Right renal cortex interstitium (tissue), 3 donors: ENCODE measurements around the gene STAMBP. TPM values are rescaled to one million over a fixed set of nuclear protein-coding genes. Genes with fewer than 3 reads are reported as not detected.
"Not testable (repeated sequence)": the region's sequence is repeated elsewhere in the genome, so short reads cannot be mapped to it uniquely, and the experiment has no call there.

Experiments
- DNase-seq, 3 donors: peaks; one replicate each; pipeline ENCODE4 v3.0.0-alpha.2; 2013; ENCODE audit warnings: low read depth in 3 of 3, low spot score in 2 of 3
- polyA plus RNA-seq, 3 donors: library from polyadenylated mRNA; unstranded; fragments of 120-200 nt; gene quantifications; one replicate each; pipeline ENCODE4 v1.2.1, GENCODE V29; 2013; ENCODE audit not compliant: insufficient read length in 3 of 3

The STAMBP gene
- polyA plus RNA-seq, 3 donors: 62.4 to 69.3 (median 64.2) TPM

GRCh38 chr2:73836141-73836943 is 7.6 kb downstream of the STAMBP start:
- no peak for DNase-seq

DNA sequence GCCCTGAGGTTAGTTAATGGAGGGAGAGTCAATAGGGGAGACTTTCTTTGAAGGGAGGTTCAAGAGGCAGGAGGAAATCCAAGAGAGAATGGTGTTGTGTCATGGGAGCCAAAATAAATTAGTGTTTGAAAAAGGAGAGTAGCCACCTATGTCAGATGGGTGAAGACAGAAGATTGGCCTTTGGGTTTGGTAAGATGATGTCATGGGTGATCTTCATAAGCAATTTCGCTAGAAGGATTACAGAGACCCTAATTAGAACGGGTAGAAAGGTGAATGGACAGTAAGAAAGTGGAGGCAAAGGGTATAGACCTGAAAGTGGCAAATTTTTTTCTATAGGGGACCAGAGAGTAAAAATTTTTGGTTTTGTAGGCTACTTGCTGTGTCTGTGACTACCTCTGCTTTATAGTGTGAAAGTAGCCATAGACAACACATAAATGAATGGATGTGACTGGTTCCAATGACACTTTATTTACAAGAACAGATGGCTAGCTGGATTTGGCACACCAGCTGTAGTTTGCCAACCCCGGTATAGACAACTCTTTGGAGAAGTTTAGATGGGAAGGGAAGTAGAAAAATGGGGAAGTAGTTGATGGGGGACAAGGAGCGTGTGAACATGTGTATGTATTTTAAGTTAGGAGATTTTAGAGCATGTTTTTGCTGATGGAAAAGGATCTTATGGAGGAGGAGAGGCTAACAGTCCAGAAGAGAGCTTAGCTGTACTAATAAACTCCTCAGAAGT is 9.3 kb downstream of the STAMBP start:
- no peak for DNase-seq

- DNase-seq: no peak
These were observed 10.3 kb downstream of the STAMBP start for GRCh38 chr2:73838889-73839534.

DNA sequence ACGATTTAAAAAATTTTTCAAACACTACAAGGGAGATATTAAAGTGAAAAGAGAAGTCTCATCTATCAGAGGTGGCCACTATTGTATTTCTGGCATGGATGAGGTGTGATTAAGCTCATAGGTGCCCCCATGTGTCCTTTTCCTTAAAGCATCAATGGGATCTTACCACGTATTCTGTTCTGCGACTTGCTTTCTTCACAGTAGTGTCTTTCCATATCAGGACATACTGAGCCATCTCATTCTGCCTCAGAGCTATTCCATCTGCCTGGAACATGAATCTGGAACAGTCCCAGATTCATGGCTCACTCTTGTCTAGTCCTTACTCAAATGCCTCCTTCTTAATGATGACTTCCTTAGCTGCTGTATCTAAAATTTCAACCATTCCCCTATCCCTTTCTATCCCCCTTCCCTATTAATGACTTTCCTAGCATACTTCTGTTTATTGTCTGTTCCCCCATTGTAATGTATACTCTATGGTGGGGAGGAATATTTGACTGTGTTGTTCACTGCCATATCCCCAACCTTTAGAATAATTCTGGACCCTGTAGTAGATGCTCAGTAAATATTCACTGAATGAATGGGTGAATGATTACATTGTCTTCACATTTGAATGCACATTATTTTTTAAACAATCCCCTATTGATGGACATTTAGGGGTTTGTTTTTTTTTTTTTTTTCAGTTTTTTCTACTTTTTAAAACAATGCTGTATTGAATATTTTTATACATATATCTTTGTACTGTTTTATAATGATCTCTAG is 11.1 kb downstream of the STAMBP start:
- no peak for DNase-seq

- no peak for DNase-seq
These were observed 13.4 kb downstream of the STAMBP start for GRCh38 chr2:73841912-73842738.

- no peak for DNase-seq
These were observed 13.9 kb downstream of the STAMBP start for GRCh38 chr2:73842739-73843019.

GRCh38 chr2:73844087-73844486 is 15.3 kb downstream of the STAMBP start:
- DNase-seq: no peak

- no peak for DNase-seq
These were observed 21.2 kb downstream of the STAMBP start for GRCh38 chr2:73850009-73850408.

GRCh38 chr2:73851274-73851673 is 22.5 kb downstream of the STAMBP start:
- no peak for DNase-seq

- no peak for DNase-seq
These were observed 23.3 kb downstream of the STAMBP start for GRCh38 chr2:73852020-73852419.

DNA sequence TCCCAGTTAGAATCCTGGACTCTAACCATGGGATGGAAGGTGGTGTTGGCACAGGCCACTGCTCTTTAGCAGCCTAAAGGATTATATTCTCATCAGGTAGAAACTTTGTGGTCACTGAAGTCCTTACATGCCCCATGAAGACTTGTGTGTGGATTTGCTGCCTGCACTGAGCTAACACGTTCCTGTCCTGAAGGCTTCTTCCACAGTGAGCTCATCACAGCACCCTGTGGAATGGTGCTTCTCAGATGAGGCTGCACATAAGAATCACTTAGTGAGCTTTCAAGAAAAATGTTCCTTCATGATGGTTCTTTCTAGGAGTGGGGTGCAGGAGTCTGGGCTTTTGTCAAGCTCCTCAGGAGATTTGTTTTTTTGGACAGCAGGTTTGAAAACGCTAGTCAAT is 26.8 kb downstream of the STAMBP start:
- no peak for DNase-seq

DNA sequence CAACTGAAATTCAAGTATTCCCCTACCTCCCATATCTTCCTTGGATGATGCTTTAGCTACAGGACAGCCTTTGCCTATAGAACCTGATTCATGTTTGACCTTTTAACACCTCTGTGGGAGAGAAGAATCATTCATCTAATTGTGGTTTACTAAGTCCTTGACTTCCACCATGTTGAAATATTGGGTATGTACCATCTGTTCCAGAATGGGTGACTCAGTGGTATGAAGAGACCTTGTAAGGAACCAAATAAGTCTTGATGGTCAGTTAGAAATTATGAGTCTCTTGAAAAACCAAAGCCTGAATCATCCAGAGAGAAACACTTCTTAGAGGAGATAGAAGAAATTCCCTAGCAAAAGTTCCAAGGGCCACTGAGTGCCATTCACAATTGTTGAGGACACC is 27.5 kb downstream of the STAMBP start:
- no peak for DNase-seq

- no peak for DNase-seq
These were observed 31.2 kb downstream of the STAMBP start for GRCh38 chr2:73859721-73860586.

DNA sequence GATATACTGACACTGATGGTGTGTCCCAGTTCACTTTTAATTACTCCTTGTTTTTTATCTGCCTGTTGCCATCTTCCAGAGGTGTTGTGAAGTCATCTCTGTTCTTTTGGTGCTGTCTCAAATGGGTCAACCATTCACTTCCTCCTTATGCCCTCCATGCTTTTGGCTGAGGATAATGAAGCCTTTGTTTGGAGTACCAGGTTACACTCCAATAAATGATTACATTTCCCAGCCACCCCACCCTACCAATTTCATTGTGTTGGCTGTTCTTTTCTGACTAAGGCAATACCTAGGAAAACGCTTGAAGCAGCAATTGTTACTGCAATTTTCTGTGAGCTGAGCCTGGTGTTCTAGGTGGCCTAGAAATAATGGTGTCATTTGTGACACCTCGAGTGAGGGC is 34.2 kb downstream of the STAMBP start:
- no peak for DNase-seq

DNA sequence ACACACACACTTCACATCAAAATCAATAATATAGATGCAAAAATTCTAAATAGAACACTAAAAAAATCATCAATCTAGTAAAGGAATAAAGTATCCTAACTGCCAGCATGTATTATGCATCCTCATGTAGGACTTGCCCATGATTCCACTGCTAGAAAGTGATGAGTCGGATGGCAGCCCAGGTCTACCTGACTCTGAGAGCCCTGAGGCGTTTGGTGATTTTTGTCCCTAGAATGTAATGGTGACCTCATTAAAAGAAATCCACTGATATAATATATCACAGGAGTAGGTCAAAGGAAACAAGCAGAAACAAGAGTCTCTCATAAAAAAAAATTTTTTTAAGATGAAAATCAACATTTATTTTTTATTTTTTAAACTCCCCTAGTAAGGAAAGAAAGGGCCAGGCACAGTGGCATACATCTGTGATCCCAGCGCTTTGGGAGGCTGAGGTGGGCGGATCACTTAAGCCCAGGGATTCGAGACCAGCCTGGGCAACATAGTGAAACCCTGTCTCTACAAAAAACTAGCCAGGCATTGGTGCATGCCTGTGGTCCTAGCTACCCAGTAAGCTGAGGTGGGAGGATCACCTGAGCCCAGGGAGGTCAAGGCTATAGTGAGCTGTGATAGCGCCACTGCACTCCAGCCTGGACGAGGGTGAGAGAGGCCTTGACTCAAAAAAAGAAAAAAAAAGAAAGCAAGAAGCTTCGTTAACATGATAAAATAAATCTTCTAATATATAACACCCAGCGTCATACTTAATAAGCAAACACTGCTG is 39.6 kb downstream of the STAMBP start:
- no peak for DNase-seq

- DNase-seq: peak in 1 of 3 donors; percentile 4
These were observed 41.3 kb downstream of the STAMBP start for GRCh38 chr2:73870084-73870483.

GRCh38 chr2:73877071-73877802 is 48.5 kb downstream of the STAMBP start:
- DNase-seq: no peak

- DNase-seq: not testable (repeated sequence)
These were observed 49.2 kb downstream of the STAMBP start for GRCh38 chr2:73877984-73878383.
